CD14-positive monocyte (primary cell): ENCODE measurements around the gene PFDN1. TPM values are rescaled to one million over a fixed set of nuclear protein-coding genes. Genes with fewer than 3 reads are reported as not detected.

ENCODE experiments used
- DNase-seq, 3 donors: peaks; one replicate each; pipeline ENCODE4 v3.0.0-alpha.2; 2011 to 2022
- H2AFZ ChIP-seq: 2 replicates; pipeline ENCODE4 v1.6.0; 2012; ENCODE audit warnings: mild to moderate bottlenecking, low read depth, low read length, inconsistent platforms; ENCODE audit not compliant: insufficient read depth, poor library complexity, severe bottlenecking
- H3K27ac ChIP-seq, 2 donors: 1 replicate in 1 of 2; 2 replicates in 1 of 2; pipeline ENCODE4 v1.5.1; 2012 to 2013; ENCODE audit warnings: low read length in 2 of 2, control low read depth in 1 of 2, inconsistent platforms in 1 of 2, low read depth in 1 of 2, mild to moderate bottlenecking in 1 of 2
- H3K27me3 ChIP-seq, 2 donors: one replicate each; pipeline versions ENCODE4 v1.6.0 to v1.6.1; 2011 to 2013; ENCODE audit warnings: low read length in 2 of 2; ENCODE audit not compliant: control insufficient read depth in 2 of 2, insufficient read depth in 2 of 2
- H3K36me3 ChIP-seq, 2 donors: replicated peaks in 1 of 2; 1 replicate in 1 of 2; 2 replicates in 1 of 2; pipeline versions ENCODE4 v1.5.1 to v1.6.1; 2012 to 2013; ENCODE audit warnings: low read length in 2 of 2, control low read depth in 1 of 2, inconsistent platforms in 1 of 2, mild to moderate bottlenecking in 1 of 2; ENCODE audit not compliant: insufficient read depth in 2 of 2, control insufficient read depth in 1 of 2
- H3K4me1 ChIP-seq, 2 donors: 1 replicate in 1 of 2; 2 replicates in 1 of 2; pipeline versions ENCODE4 v1.5.1 to v1.6.1; 2012 to 2013; ENCODE audit warnings: low read length in 2 of 2, control low read depth in 1 of 2, inconsistent platforms in 1 of 2, mild to moderate bottlenecking in 1 of 2, moderate library complexity in 1 of 2; ENCODE audit not compliant: insufficient read depth in 2 of 2, control insufficient read depth in 1 of 2
- H3K4me2 ChIP-seq: replicated peaks from 2 replicates; pipeline ENCODE3; 2012; ENCODE audit warnings: low read length, moderate library complexity, mild to moderate bottlenecking; ENCODE audit not compliant: poor library complexity, severe bottlenecking; ENCODE audit errors: extremely low read depth
- H3K4me3 ChIP-seq, 3 experiments: fragments of 200-600 bp in 1 of 3; sonication (generic) in 1 of 3; replicated peaks in 1 of 3; 1 replicate in 2 of 3; 2 replicates in 1 of 3; pipeline ENCODE4 v1.5.1; 2011 to 2013; ENCODE audit warnings: low read length in 3 of 3, mild to moderate bottlenecking in 3 of 3, control low read depth in 2 of 3, low read depth in 2 of 3, inconsistent platforms in 1 of 3, moderate library complexity in 1 of 3
- H3K79me2 ChIP-seq: 2 replicates; pipeline ENCODE4 v1.6.0; 2012; ENCODE audit warnings: mild to moderate bottlenecking, control low read depth, inconsistent platforms, low read length, moderate library complexity; ENCODE audit not compliant: insufficient read depth
- H3K9ac ChIP-seq: 2 replicates; pipeline ENCODE4 v1.6.0; 2017; ENCODE audit warnings: low read length, mild to moderate bottlenecking; ENCODE audit not compliant: insufficient read depth, poor library complexity, severe bottlenecking
- H3K9me3 ChIP-seq, 2 donors: replicated peaks in 1 of 2; 1 replicate in 1 of 2; 2 replicates in 1 of 2; pipeline versions ENCODE4 v1.5.1 to v1.6.1; 2012 to 2013; ENCODE audit warnings: low read length in 2 of 2, control low read depth in 1 of 2; ENCODE audit not compliant: control insufficient read depth in 1 of 2, insufficient read depth in 1 of 2
- H4K20me1 ChIP-seq: 2 replicates; pipeline ENCODE4 v1.6.0; 2012; ENCODE audit warnings: mild to moderate bottlenecking, low read length, control low read depth, moderate library complexity; ENCODE audit not compliant: insufficient read depth
- H3K27ac Mint-ChIP-seq, 7 donors: one replicate each; pipeline ENCODE4 v1.8.0; 2020; ENCODE audit warnings: mild to moderate bottlenecking in 7 of 7, mixed read lengths in 7 of 7, moderate library complexity in 6 of 7, inconsistent platforms in 2 of 7
- H3K27me3 Mint-ChIP-seq, 3 donors: one replicate each; pipeline ENCODE4 v1.8.0; 2021 to 2022; ENCODE audit warnings: low read depth in 3 of 3, mild to moderate bottlenecking in 3 of 3, mixed read lengths in 3 of 3, moderate library complexity in 3 of 3, inconsistent platforms in 1 of 3
- H3K36me3 Mint-ChIP-seq, 2 donors: one replicate each; pipeline ENCODE4 v1.8.0; 2020; ENCODE audit warnings: mixed read lengths in 2 of 2, inconsistent platforms in 1 of 2, mild to moderate bottlenecking in 1 of 2
- H3K4me1 Mint-ChIP-seq: one replicate; pipeline ENCODE4 v1.8.0; 2020; ENCODE audit warnings: mild to moderate bottlenecking, mixed read lengths
- H3K4me3 Mint-ChIP-seq, 2 donors: one replicate each; pipeline ENCODE4 v1.8.0; 2020; ENCODE audit warnings: mild to moderate bottlenecking in 2 of 2, mixed read lengths in 2 of 2, moderate library complexity in 1 of 2
- H3K9me3 Mint-ChIP-seq, 7 donors: one replicate each; pipeline ENCODE4 v1.8.0; 2020 to 2022; ENCODE audit warnings: mixed read lengths in 7 of 7, mild to moderate bottlenecking in 6 of 7, moderate library complexity in 6 of 7, inconsistent platforms in 2 of 7
- WGBS: methylation state at CpG from one replicate; pipeline ENCODE4 v1.1.5; 2013; ENCODE audit warnings: missing lambda C conversion rate; ENCODE audit not compliant: insufficient coverage; 5-methylcytosine and 5-hydroxymethylcytosine counted together
- intact Hi-C, 2 donors: fragments of 100-400 bp; cut with micrococcal nuclease; formaldehyde crosslinking; loops; one replicate each; pipeline versions ENCODE4 v1.15.0 to v1.15.1; 2023
- polyA plus RNA-seq, 3 donors: library from polyadenylated mRNA; depleted of rRNA in 1 of 3; unstranded in 2 of 3; stranded (reverse) in 1 of 3; fragments of 300-500 nt in 2 of 3; fragments of >200 nt in 1 of 3; fragmentation: Illumina TruSeq in 2 of 3; gene quantifications; 1 replicate in 2 of 3; 2 replicates in 1 of 3; pipeline ENCODE4 v1.2.3, GENCODE V29; 2012 to 2021
- TF ChIP-seq, protein P1 (sequence below): fragments of 200-600 bp; IDR thresholded peaks from one replicate; pipeline ENCODE4 v1.8.0; 2022; ENCODE audit warnings: antibody characterized with exemption, mild to moderate bottlenecking

Gene PFDN1
- polyA plus RNA-seq, 3 donors: 44.7 to 105 (median 82.2) TPM

DNA sequence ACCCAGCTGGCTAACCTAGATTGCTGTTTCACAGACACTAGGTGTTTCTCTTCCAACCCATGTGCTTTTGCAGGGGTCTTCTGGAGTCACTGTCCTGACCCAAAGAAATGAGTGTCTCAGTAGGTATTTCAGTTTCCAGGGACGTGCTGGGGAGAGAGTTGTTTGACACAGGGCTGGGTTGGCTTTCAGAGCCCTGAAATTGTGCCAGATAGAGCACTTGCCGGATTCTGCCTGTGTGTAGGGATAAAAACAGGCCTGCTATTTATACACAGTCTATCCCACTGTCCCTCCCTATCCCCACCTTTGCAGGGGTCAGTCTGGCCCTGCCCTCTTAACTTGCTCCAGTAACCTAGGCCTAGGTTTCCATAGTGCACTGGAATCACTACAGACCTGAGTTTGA is 44.5 kb upstream of the PFDN1 start:
- Histone ChIP-seq H3K9me3 (no peaks in the 10 kb centered on the region), H2AFZ (no peak overlapping the region), H3K4me2 (peak overlapping the region; percentile 97), H3K9ac (no peak overlapping the region), H3K79me2 (peaks cover 19% of the 10 kb centered on the region), H3K4me1 (peaks cover 50 to 59% of the 10 kb centered on the region in 2 donors), H3K27ac (no peak overlapping the region), H3K4me3 (peak overlapping the region in 1 of 3 experiments; percentile 99), H4K20me1 (peaks cover 40% of the 10 kb centered on the region), H3K27me3 (no peaks in the 10 kb centered on the region), H3K36me3 (no peaks in the 10 kb centered on the region)
- DNase-seq: no peak
- H3K27ac Mint-ChIP-seq: peak overlapping the region in 4 of 7 donors; percentile 50 to 82 (median 67)
- peaks cover 20 to 38% of the 10 kb centered on the region in 2 donors for H3K36me3 Mint-ChIP-seq
- H3K27me3 Mint-ChIP-seq: peaks cover 5 to 6% (median 5%) of the 10 kb centered on the region in 3 donors
- H3K4me1 Mint-ChIP-seq: peaks cover 50% of the 10 kb centered on the region
- intact Hi-C loops: loop anchor here in 1 of 2 donors (5.0 kb wide), 1 partner anchor 45 kb away; the partner anchor contains the start of gene PFDN1
- peak overlapping the region; percentile 35 to 86 for H3K4me3 Mint-ChIP-seq
- peaks cover 0 to 9% (median 0%) of the 10 kb centered on the region in 7 donors for H3K9me3 Mint-ChIP-seq
- TF ChIP-seq, protein P1, sequence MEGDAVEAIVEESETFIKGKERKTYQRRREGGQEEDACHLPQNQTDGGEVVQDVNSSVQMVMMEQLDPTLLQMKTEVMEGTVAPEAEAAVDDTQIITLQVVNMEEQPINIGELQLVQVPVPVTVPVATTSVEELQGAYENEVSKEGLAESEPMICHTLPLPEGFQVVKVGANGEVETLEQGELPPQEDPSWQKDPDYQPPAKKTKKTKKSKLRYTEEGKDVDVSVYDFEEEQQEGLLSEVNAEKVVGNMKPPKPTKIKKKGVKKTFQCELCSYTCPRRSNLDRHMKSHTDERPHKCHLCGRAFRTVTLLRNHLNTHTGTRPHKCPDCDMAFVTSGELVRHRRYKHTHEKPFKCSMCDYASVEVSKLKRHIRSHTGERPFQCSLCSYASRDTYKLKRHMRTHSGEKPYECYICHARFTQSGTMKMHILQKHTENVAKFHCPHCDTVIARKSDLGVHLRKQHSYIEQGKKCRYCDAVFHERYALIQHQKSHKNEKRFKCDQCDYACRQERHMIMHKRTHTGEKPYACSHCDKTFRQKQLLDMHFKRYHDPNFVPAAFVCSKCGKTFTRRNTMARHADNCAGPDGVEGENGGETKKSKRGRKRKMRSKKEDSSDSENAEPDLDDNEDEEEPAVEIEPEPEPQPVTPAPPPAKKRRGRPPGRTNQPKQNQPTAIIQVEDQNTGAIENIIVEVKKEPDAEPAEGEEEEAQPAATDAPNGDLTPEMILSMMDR: no peak
- WGBS: no CpG with 5 or more reads among the region's 2 CpGs

DNA sequence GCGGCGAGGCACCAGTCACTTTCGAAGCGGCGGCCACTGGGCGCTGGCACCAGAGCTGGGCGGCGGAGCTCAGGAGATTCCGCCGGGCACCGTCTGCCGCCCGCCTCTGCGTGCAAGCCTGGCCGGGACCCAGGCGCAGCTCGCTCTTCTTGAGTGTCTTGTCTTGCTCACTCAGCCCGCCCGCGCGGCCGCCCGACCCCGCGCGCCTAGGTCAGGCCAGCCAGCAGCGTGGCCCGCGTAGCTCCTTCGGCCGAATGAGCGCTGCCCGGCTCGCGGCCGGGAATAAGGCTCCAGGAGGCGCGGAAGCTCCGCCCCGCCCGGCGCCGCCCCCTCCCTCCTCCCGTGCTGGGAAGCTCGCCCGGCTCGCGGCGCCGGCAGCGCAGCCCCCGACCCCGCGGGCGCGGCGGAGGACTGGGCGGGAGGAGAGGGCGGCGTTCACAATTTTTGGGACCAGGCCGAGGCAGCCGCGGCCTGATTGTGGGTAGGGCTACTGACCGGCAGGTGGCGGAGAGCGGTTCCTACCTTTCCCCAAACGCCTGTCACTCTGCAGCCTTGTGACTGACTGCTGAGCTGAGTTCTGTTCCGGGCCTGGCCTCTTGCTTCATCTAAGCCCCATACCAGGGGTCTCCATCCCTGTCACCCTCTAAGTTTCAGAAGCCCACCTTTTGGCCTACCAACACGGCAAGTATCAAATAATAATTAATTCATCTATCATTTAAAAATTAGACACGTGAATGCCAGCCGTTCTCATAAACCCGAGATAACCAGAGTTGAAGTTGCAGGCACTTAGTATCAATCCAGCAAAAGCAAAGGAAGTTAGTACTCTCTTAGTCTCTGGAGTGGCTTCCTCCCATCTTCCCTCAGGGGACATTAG is 43.7 kb upstream of the PFDN1 start, which contains the start of gene HBEGF:
Gene HBEGF (minus strand): TSS at position 256 of the 874 bp plus-strand sequence. CDS start 275 bp downstream, outside the sequence.
- Histone ChIP-seq H3K9ac (peak within 1 kb of the TSS; percentile 76), H4K20me1 (peaks cover 46% of the 10 kb centered on the region), H3K4me3 (peak within 1 kb of the TSS; percentile 52 to 99 (median 82)), H3K36me3 (no peaks in the 10 kb centered on the region), H3K4me1 (peaks cover 57 to 65% of the 10 kb centered on the region in 2 donors), H3K4me2 (peak within 1 kb of the TSS; percentile 97), H3K79me2 (peaks cover 21% of the 10 kb centered on the region), H3K9me3 (no peaks in the 10 kb centered on the region), H3K27ac (peak within 1 kb of the TSS in 1 of 2 donors; percentile 76), H2AFZ (peak within 1 kb of the TSS; percentile 25), H3K27me3 (no peaks in the 10 kb centered on the region)
- peaks cover 5 to 6% (median 5%) of the 10 kb centered on the region in 3 donors for H3K27me3 Mint-ChIP-seq
- intact Hi-C loops: loop anchor here in 1 of 2 donors (5.0 kb wide), 1 partner anchor 44 kb away; the partner anchor contains the start of gene PFDN1
- peaks cover 0 to 9% (median 2%) of the 10 kb centered on the region in 7 donors for H3K9me3 Mint-ChIP-seq
- H3K4me1 Mint-ChIP-seq: peaks cover 58% of the 10 kb centered on the region
- peak; percentile 70 to 79 (median 74) for DNase-seq
- H3K36me3 Mint-ChIP-seq: peaks cover 25 to 44% of the 10 kb centered on the region in 2 donors
- H3K4me3 Mint-ChIP-seq: peak within 1 kb of the TSS; percentile 94 to 100
- WGBS: under 1% methylated on average over 60 of the region's 72 CpGs
- H3K27ac Mint-ChIP-seq: peak within 1 kb of the TSS; percentile 54 to 95 (median 88)
- TF ChIP-seq, protein P1: peak; percentile 55
